NB4 (cell line): ENCODE data around the gene LIFR.
A peak's percentile ranks its signal among the peaks of the same experiment; 100 is the strongest.
"Not testable (repeated sequence)": the region's sequence is repeated elsewhere in the genome, so short reads cannot be mapped to it uniquely, and the experiment has no call there.

Source experiments
- DNase-seq: peaks from one replicate; pipeline ENCODE4 v3.0.0; 2010; ENCODE audit warnings: low read depth
- H3K4me3 ChIP-seq: one replicate; pipeline ENCODE4 v1.5.1; 2011; ENCODE audit warnings: mild to moderate bottlenecking, low read depth, low read length, moderate library complexity
- CTCF ChIP-seq: IDR thresholded peaks from one replicate; pipeline ENCODE4 v1.5.1; 2012; ENCODE audit warnings: low read depth, low read length
- MYC ChIP-seq: IDR thresholded peaks from 2 replicates; pipeline ENCODE4 v1.6.1; 2011; ENCODE audit warnings: low read depth, low read length
- POLR2A ChIP-seq: IDR thresholded peaks from 2 replicates; pipeline ENCODE4 v1.6.1; 2011; ENCODE audit warnings: mild to moderate bottlenecking; ENCODE audit not compliant: insufficient read length; ENCODE audit errors: extremely low read depth
- TF ChIP-seq, protein P1 (sequence below): IDR thresholded peaks from 2 replicates; pipeline ENCODE4 v1.6.1; 2011; ENCODE audit warnings: low read depth, low read length

Gene LIFR

GRCh38 chr5:38601133-38601862, 44.9 kb upstream of the LIFR start:
- DNase-seq: no peak
- TF ChIP-seq, protein P1, sequence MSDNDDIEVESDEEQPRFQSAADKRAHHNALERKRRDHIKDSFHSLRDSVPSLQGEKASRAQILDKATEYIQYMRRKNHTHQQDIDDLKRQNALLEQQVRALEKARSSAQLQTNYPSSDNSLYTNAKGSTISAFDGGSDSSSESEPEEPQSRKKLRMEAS: no peak
- TF ChIP-seq MYC (no peak), POLR2A (no peak), CTCF (no peak)

GRCh38 chr5:38600329-38601045, 44.0 kb upstream of the LIFR start:
- TF ChIP-seq, protein P1: no peak
- no peak for TF ChIP-seq CTCF
- no peak for TF ChIP-seq POLR2A
- TF ChIP-seq MYC: no peak
- H3K4me3 ChIP-seq: no peak overlapping the region
- peak; percentile 19 for DNase-seq

More at GRCh38 chr5:38601133-38601862, 44.9 kb upstream of the LIFR start:
- no peak overlapping the region for H3K4me3 ChIP-seq

- not testable (repeated sequence) for H3K4me3 ChIP-seq, DNase-seq
These were observed 43.3 kb upstream of the LIFR start for GRCh38 chr5:38599751-38600150.

- TF ChIP-seq POLR2A (no peak), CTCF (no peak)
- TF ChIP-seq, protein P1: no peak
- no peak overlapping the region for H3K4me3 ChIP-seq
- DNase-seq: no peak
These were observed 42.7 kb upstream of the LIFR start for GRCh38 chr5:38598994-38599617.

- no peak for DNase-seq
- no peak overlapping the region for H3K4me3 ChIP-seq
- TF ChIP-seq MYC (no peak), POLR2A (no peak), CTCF (no peak)
- TF ChIP-seq, protein P1: no peak
These were observed 42.0 kb upstream of the LIFR start for GRCh38 chr5:38598296-38598993.

GRCh38 chr5:38596981-38597380, 40.5 kb upstream of the LIFR start:
- DNase-seq: no peak
- TF ChIP-seq MYC: no peak
- TF ChIP-seq, protein P1: no peak
- no peak overlapping the region for H3K4me3 ChIP-seq
